ENCODE data around the gene TBC1D16. TPM values are rescaled to one million over a fixed set of nuclear protein-coding genes. Genes with fewer than 3 reads are reported as not detected.
"Not testable (repeated sequence)": the region's sequence is repeated elsewhere in the genome, so short reads cannot be mapped to it uniquely, and the experiment has no call there.

Gene TBC1D16
- total and polyA plus RNA-seq, 2 donors: 15.8 to 21.5 TPM

GRCh38 chr17:79909121-79909520 lies 126.6 kb downstream of the TBC1D16 start:
- Histone ChIP-seq H3K36me3 (ENCODE audit: insufficient read depth) (no peaks in the 10 kb centered on the region), H3K4me1 (ENCODE audit: insufficient read depth) (no peaks in the 10 kb centered on the region), H3K27ac (ENCODE audit: low read depth) (no peak overlapping the region), H3K4me3 (ENCODE audit: low read depth, low read length) (no peak overlapping the region)
- no peak for DNase-seq (ENCODE audit: extremely low spot score)
- 54% methylated on average over 4 of the region's 4 CpGs for WGBS

- Histone ChIP-seq H3K27ac (ENCODE audit: low read depth) (no peak overlapping the region), H3K4me3 (ENCODE audit: low read depth, low read length) (no peak overlapping the region), H3K4me1 (ENCODE audit: insufficient read depth) (no peaks in the 10 kb centered on the region), H3K36me3 (ENCODE audit: insufficient read depth) (no peaks in the 10 kb centered on the region)
- WGBS: 43% methylated on average over 16 of the region's 16 CpGs
- DNase-seq (ENCODE audit: extremely low spot score): no peak
Measured at GRCh38 chr17:79907850-79908249, 127.8 kb downstream of the TBC1D16 start.

DNA sequence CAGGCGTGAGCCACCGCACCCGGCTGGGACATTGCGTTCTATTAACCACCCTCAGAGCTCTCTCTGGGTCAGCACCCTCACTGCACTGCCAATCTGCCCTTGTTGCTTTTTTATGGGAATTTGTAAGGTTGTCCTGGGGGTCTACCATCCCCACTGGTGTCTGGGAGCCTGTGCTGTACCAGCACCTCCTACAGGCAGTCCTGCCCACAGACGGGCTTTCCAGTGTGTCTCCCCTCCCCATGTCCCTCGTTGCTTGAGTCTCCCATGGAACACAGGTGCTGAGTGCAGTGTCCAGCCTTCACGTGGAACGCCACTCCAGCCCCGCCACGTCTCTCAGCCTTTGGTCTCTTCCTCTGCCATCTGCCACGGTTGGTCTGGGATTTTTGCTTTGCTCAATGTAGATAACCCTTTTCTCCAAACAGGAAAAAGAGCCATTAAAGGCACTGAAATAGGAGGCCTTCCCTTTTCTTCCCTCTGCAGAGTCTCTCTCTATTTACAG lies 128.4 kb downstream of the TBC1D16 start:
- Histone ChIP-seq H3K4me1 (ENCODE audit: insufficient read depth) (no peaks in the 10 kb centered on the region), H3K27ac (ENCODE audit: low read depth) (no peak overlapping the region), H3K36me3 (ENCODE audit: insufficient read depth) (no peaks in the 10 kb centered on the region), H3K4me3 (ENCODE audit: low read depth, low read length) (no peak overlapping the region)
- WGBS: 75% methylated on average over 11 of the region's 11 CpGs
- DNase-seq (ENCODE audit: extremely low spot score): no peak

DNA sequence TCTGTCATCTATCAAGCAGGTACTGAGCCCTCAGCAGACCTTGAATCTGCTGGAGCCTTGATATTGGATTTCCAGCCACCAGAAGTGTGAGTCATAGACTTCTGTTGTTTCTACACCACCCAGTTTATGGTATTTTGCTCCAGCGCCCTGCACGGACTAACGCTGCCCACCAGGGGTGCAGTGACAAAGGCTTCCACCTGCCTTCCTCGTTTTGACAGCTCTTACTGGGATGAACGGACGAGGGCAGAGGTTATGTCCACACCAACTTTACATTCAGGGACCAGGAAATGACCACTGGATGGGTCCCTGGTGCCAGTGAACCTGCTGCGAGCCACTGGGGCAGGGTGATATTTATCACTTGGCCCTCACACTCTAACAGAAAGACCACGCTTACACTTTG lies 129.8 kb downstream of the TBC1D16 start:
- no peak for DNase-seq (ENCODE audit: extremely low spot score)
- WGBS: 62% methylated on average over 8 of the region's 8 CpGs
- no peaks in the 10 kb centered on the region for H3K4me1 ChIP-seq (ENCODE audit: insufficient read depth)

GRCh38 chr17:79904865-79905264 lies 130.8 kb downstream of the TBC1D16 start:
- DNase-seq (ENCODE audit: extremely low spot score): no peak
- WGBS: 74% methylated on average over 9 of the region's 9 CpGs

More for the DNA sequence above, 129.8 kb downstream of the TBC1D16 start:
- Histone ChIP-seq H3K36me3 (ENCODE audit: insufficient read depth) (no peaks in the 10 kb centered on the region), H3K27ac (ENCODE audit: low read depth) (no peak overlapping the region), H3K4me3 (ENCODE audit: low read depth, low read length) (no peak overlapping the region)

DNA sequence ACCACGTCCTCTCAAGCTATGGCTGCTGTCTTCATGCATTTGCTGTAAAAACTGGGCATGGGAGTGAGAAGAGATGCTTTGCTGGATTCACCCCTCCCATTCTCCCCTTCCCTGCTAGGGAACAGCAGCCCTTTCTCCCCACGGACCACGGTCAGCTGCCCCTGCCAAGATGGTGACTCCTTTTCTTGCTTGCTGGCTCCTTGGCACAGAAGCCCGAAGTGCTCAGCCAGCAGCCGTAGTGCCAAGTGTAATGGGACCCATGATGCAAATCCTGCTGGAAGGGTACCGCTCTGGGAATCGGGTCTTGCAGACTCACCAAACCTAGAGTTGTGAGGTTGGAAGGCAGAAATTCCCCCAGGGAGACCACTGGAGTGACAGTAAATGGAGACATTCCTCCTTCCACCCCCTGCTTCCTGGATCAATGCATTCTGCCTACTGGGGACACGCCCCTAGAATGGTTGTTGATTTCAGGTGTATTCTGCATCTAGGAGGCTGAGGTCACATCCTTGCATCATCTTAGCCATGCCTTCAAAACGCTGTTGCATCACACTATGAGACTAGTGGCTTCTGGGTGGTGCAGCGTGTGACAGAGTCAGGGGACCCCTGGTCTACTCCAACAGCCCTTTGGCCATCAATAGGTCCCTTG lies 133.4 kb downstream of the TBC1D16 start:
- no peak overlapping the region for H3K27ac ChIP-seq (ENCODE audit: low read depth)
- H3K36me3 ChIP-seq (ENCODE audit: insufficient read depth): no peaks in the 10 kb centered on the region
- no peaks in the 10 kb centered on the region for H3K4me1 ChIP-seq (ENCODE audit: insufficient read depth)
- H3K4me3 ChIP-seq (ENCODE audit: low read depth, low read length): no peak overlapping the region
- WGBS: 76% methylated on average over 10 of the region's 10 CpGs
- DNase-seq (ENCODE audit: extremely low spot score): no peak

More at GRCh38 chr17:79904865-79905264, 130.8 kb downstream of the TBC1D16 start:
- H3K36me3 ChIP-seq (ENCODE audit: insufficient read depth): no peaks in the 10 kb centered on the region
- H3K27ac ChIP-seq (ENCODE audit: low read depth): no peak overlapping the region
- H3K4me3 ChIP-seq (ENCODE audit: low read depth, low read length): no peak overlapping the region
- no peaks in the 10 kb centered on the region for H3K4me1 ChIP-seq (ENCODE audit: insufficient read depth)

DNA sequence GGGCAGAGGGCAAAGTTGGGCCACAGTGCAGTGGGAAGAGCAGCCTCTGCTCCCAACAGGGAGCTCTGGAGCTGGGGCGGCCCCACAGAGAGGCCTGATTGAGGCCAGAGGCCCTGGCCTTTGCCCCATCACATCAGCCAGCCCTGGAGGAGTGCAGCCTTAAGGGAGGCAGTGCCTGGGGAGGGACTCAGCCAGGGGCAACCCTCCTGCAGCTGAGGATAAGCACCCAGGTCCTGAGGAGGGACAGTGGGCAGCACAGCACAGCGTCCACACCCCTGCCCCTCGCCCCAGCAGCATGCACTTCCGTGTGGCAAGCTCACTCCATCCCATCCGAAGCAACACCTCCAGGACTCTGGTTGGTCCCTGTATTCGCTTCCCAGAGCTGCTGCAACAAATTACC lies 134.5 kb downstream of the TBC1D16 start:
- Histone ChIP-seq H3K4me3 (ENCODE audit: low read depth, low read length) (no peak overlapping the region), H3K27ac (ENCODE audit: low read depth) (no peak overlapping the region), H3K4me1 (ENCODE audit: insufficient read depth) (no peaks in the 10 kb centered on the region), H3K36me3 (ENCODE audit: insufficient read depth) (no peaks in the 10 kb centered on the region)
- 75% methylated on average over 6 of the region's 6 CpGs for WGBS
- no peak for DNase-seq (ENCODE audit: extremely low spot score)

DNA sequence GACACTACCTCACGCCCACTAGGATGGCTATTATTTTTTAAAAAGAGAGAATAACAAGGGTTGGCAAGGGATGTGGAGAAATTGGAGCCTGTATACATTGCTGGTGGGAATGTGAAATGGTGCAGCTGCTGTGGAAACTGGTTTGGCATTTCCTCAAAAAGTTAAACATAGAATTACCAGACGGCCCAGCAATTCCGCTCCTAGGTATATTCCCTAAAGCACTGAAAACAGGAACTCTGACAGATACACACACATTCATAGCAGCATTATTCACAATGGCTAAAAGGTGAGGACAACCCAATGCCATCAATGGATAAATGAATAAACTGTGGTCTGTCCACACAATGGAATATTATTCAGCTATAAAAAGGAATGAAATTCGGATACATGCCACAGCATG lies 136.1 kb downstream of the TBC1D16 start:
- WGBS: 81% methylated on average over 4 of the region's 4 CpGs
- DNase-seq (ENCODE audit: extremely low spot score): no peak
- Histone ChIP-seq H3K27ac (ENCODE audit: low read depth) (no peak overlapping the region), H3K4me3 (ENCODE audit: low read depth, low read length) (no peak overlapping the region), H3K36me3 (ENCODE audit: insufficient read depth) (no peaks in the 10 kb centered on the region), H3K4me1 (ENCODE audit: insufficient read depth) (no peaks in the 10 kb centered on the region)

GRCh38 chr17:79897243-79898063 lies 138.2 kb downstream of the TBC1D16 start:
- WGBS: 75% methylated on average over 12 of the region's 12 CpGs
- Histone ChIP-seq H3K4me1 (ENCODE audit: insufficient read depth) (no peaks in the 10 kb centered on the region), H3K27ac (ENCODE audit: low read depth) (no peak overlapping the region), H3K4me3 (ENCODE audit: low read depth, low read length) (no peak overlapping the region), H3K36me3 (ENCODE audit: insufficient read depth) (no peaks in the 10 kb centered on the region)
- DNase-seq (ENCODE audit: extremely low spot score): no peak

DNA sequence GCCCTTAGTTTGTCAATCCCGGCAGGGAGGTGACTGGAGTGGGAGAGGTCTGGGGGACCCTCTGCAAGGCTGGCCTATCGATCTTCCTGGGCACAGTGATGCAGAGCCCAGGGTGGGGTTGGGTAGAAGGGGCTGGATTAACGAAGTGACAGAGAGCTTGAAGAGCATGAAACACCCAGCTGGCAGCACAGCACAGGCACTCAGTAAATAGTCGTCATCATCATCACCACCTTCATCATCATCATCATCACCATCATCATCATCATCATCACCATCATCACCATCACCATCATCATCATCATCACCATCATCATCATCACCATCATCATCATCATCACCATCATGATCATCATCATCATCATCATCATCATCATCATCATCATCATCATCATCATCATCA lies 142.2 kb downstream of the TBC1D16 start:
- H3K4me3 ChIP-seq (ENCODE audit: low read depth, low read length); H3K4me1 ChIP-seq (ENCODE audit: insufficient read depth); DNase-seq (ENCODE audit: extremely low spot score); H3K36me3 ChIP-seq (ENCODE audit: insufficient read depth); H3K27ac ChIP-seq (ENCODE audit: low read depth): not testable (repeated sequence)
- WGBS: 94% methylated on average over 4 of the region's 4 CpGs

- Histone ChIP-seq H3K36me3 (ENCODE audit: insufficient read depth) (no peaks in the 10 kb centered on the region), H3K27ac (ENCODE audit: low read depth) (no peak overlapping the region), H3K4me1 (ENCODE audit: insufficient read depth) (no peaks in the 10 kb centered on the region), H3K4me3 (ENCODE audit: low read depth, low read length) (no peak overlapping the region)
- DNase-seq (ENCODE audit: extremely low spot score): no peak
- 70% methylated on average over 11 of the region's 11 CpGs for WGBS
Measured at GRCh38 chr17:79892457-79893241, 143.0 kb downstream of the TBC1D16 start.

GRCh38 chr17:79891113-79891730 lies 144.4 kb downstream of the TBC1D16 start:
- Histone ChIP-seq H3K4me3 (ENCODE audit: low read depth, low read length) (no peak overlapping the region), H3K36me3 (ENCODE audit: insufficient read depth) (no peaks in the 10 kb centered on the region), H3K4me1 (ENCODE audit: insufficient read depth) (no peaks in the 10 kb centered on the region), H3K27ac (ENCODE audit: low read depth) (no peak overlapping the region)
- 80% methylated on average over 16 of the region's 16 CpGs for WGBS
- no peak for DNase-seq (ENCODE audit: extremely low spot score)

- H3K4me3 ChIP-seq (ENCODE audit: low read depth, low read length): no peak overlapping the region
- DNase-seq (ENCODE audit: extremely low spot score): no peak
- WGBS: 41% methylated on average over 9 of the region's 9 CpGs
- no peak overlapping the region for H3K27ac ChIP-seq (ENCODE audit: low read depth)
- no peaks in the 10 kb centered on the region for H3K36me3 ChIP-seq (ENCODE audit: insufficient read depth)
- H3K4me1 ChIP-seq (ENCODE audit: insufficient read depth): no peaks in the 10 kb centered on the region
Measured at GRCh38 chr17:79890706-79891105, 145.0 kb downstream of the TBC1D16 start.
